ENCODE data around the gene CLMN. TPM values are rescaled to one million over a fixed set of nuclear protein-coding genes. Genes with fewer than 3 reads are reported as not detected.

The CLMN gene
- total RNA-seq, 2 experiments from 2014 or later: 0.27 to 0.67 TPM

- POLR2A ChIA-PET: no interaction called here
- TF ChIP-seq CTCF (IDR thresholded peaks at IDR 0.05): no peak
Observed at GRCh38 chr14:95353007-95353406, 33.3 kb upstream of the CLMN start.

GRCh38 chr14:95352481-95352880, 32.8 kb upstream of the CLMN start:
- ChIA-PET POLR2A (no interaction called here), CTCF (no interaction called here)
- no peaks in the 10 kb centered on the region for H3K36me3 ChIP-seq (ENCODE audit: insufficient read depth, low read length)
- H3K9me3 ChIP-seq (ENCODE audit: control insufficient read depth in 1 of 2, insufficient read depth in 1 of 2, low read length in 2 of 2): peaks cover 0 to 9% of the 10 kb centered on the region in 2 experiments
- ATAC-seq (ENCODE audit: poor library complexity) (no peak), DNase-seq (no peak)
- H3K4me1 ChIP-seq (ENCODE audit: insufficient read depth, low read length): no peaks in the 10 kb centered on the region
- H3K4me3 Mint-ChIP-seq: no peak overlapping the region
- intact Hi-C loops (cut with DNase I, micrococcal nuclease): no loop called here
- H3K4me1 Mint-ChIP-seq (ENCODE audit: low read depth): no peaks in the 10 kb centered on the region
- no peak for TF ChIP-seq CTCF (IDR thresholded peaks at IDR 0.05)
- no peak overlapping the region for H3K27ac Mint-ChIP-seq
- no peaks in the 10 kb centered on the region for H3K36me3 Mint-ChIP-seq (ENCODE audit: low read depth)
- H3K27ac ChIP-seq (ENCODE audit: low read depth in 1 of 2, low read length in 2 of 2): no peak overlapping the region
- peaks cover 4 to 13% of the 10 kb centered on the region in 2 experiments for H3K27me3 ChIP-seq (ENCODE audit: control insufficient read depth in 1 of 2, insufficient read depth in 2 of 2, low read length in 2 of 2)
- H3K9me3 Mint-ChIP-seq: peaks cover 2% of the 10 kb centered on the region
- H3K27me3 Mint-ChIP-seq: peaks cover 34% of the 10 kb centered on the region
- no peak overlapping the region for H3K4me3 ChIP-seq (ENCODE audit: low read length)

More at GRCh38 chr14:95353007-95353406, 33.3 kb upstream of the CLMN start:
- H3K36me3 Mint-ChIP-seq (ENCODE audit: low read depth): no peaks in the 10 kb centered on the region
- peaks cover 35% of the 10 kb centered on the region for H3K27me3 Mint-ChIP-seq
- intact Hi-C loops (cut with DNase I, micrococcal nuclease): no loop called here
- CTCF ChIA-PET: no interaction called here
- no peak overlapping the region for H3K4me3 Mint-ChIP-seq
- no peaks in the 10 kb centered on the region for H3K4me1 ChIP-seq (ENCODE audit: insufficient read depth, low read length)
- H3K9me3 ChIP-seq (ENCODE audit: control insufficient read depth in 1 of 2, insufficient read depth in 1 of 2, low read length in 2 of 2): peaks cover 0 to 9% of the 10 kb centered on the region in 2 experiments
- no peaks in the 10 kb centered on the region for H3K36me3 ChIP-seq (ENCODE audit: insufficient read depth, low read length)
- DNase-seq: no peak
- H3K27ac ChIP-seq (ENCODE audit: low read depth in 1 of 2, low read length in 2 of 2): no peak overlapping the region
- peaks cover 2% of the 10 kb centered on the region for H3K9me3 Mint-ChIP-seq
- no peak for ATAC-seq (ENCODE audit: poor library complexity)
- no peak overlapping the region for H3K4me3 ChIP-seq (ENCODE audit: low read length)
- H3K27me3 ChIP-seq (ENCODE audit: control insufficient read depth in 1 of 2, insufficient read depth in 2 of 2, low read length in 2 of 2): peaks cover 4 to 13% of the 10 kb centered on the region in 2 experiments
- no peaks in the 10 kb centered on the region for H3K4me1 Mint-ChIP-seq (ENCODE audit: low read depth)
- no peak overlapping the region for H3K27ac Mint-ChIP-seq

GRCh38 chr14:95349241-95349640, 29.5 kb upstream of the CLMN start:
- H3K27me3 ChIP-seq (ENCODE audit: control insufficient read depth in 1 of 2, insufficient read depth in 2 of 2, low read length in 2 of 2): peaks cover 4 to 13% of the 10 kb centered on the region in 2 experiments
- H3K4me3 ChIP-seq (ENCODE audit: low read length): no peak overlapping the region
- Mint-ChIP-seq H3K9me3 (peaks cover 2% of the 10 kb centered on the region), H3K4me3 (no peak overlapping the region), H3K4me1 (ENCODE audit: low read depth) (no peaks in the 10 kb centered on the region), H3K27ac (no peak overlapping the region), H3K36me3 (ENCODE audit: low read depth) (no peaks in the 10 kb centered on the region), H3K27me3 (peaks cover 36% of the 10 kb centered on the region)
- H3K9me3 ChIP-seq (ENCODE audit: control insufficient read depth in 1 of 2, insufficient read depth in 1 of 2, low read length in 2 of 2): peaks cover 0 to 4% of the 10 kb centered on the region in 2 experiments
- H3K27ac ChIP-seq (ENCODE audit: low read depth in 1 of 2, low read length in 2 of 2): no peak overlapping the region
- DNase-seq (no peak), ATAC-seq (ENCODE audit: poor library complexity) (no peak)
- ChIA-PET POLR2A (no interaction called here), CTCF (interaction anchor here (0.9 kb wide), 1 partner anchor 9 kb away, joined by 3 read pairs; no protein-coding TSS in a partner anchor)
- intact Hi-C loops (cut with DNase I, micrococcal nuclease): no loop called here
- H3K4me1 ChIP-seq (ENCODE audit: insufficient read depth, low read length): no peaks in the 10 kb centered on the region
- no peaks in the 10 kb centered on the region for H3K36me3 ChIP-seq (ENCODE audit: insufficient read depth, low read length)
- no peak for TF ChIP-seq CTCF (IDR thresholded peaks at IDR 0.05)
